Hepatocyte (in vitro differentiated cells): ENCODE results near the gene SH3BP4.

Source experiments
- CTCF ChIP-seq: fragments of 200-600 bp; sonication (generic); IDR thresholded peaks from 2 replicates; pipeline ENCODE4 v1.5.1; 2016; ENCODE audit warnings: antibody characterized with exemption, mild to moderate bottlenecking; ENCODE audit not compliant: poor library complexity
- EZH2 ChIP-seq: fragments of 200-600 bp; sonication (generic); IDR thresholded peaks from 2 replicates; pipeline ENCODE4 v1.6.1; 2016; ENCODE audit warnings: antibody characterized with exemption, mild to moderate bottlenecking, borderline replicate concordance
- EZH2phosphoT487 ChIP-seq: fragments of 200-600 bp; sonication (generic); IDR thresholded peaks from one replicate; pipeline ENCODE4 v1.6.1; 2018; ENCODE audit warnings: antibody characterized with exemption, mild to moderate bottlenecking, low read depth, moderate library complexity; ENCODE audit not compliant: unreplicated experiment, severe bottlenecking

- no peak for TF ChIP-seq EZH2phosphoT487
- TF ChIP-seq CTCF: peak; percentile 16
- TF ChIP-seq EZH2: no peak
These were observed 99.1 kb downstream of the SH3BP4 start for GRCh38 chr2:235050980-235051351.
